Smooth muscle cell (in vitro differentiated cells): Measurements from ENCODE around the gene RAPGEF1. TPM values are rescaled to one million over a fixed set of nuclear protein-coding genes. Genes with fewer than 3 reads are reported as not detected.
"Not testable (repeated sequence)": the region's sequence is repeated elsewhere in the genome, so short reads cannot be mapped to it uniquely, and the experiment has no call there.

Source experiments
- DNase-seq: peaks from one replicate; lab custom pipeline; 2025; ENCODE audit not compliant: unreplicated experiment; lab: John Stamatoyannopoulos, UW
- H2AFZ ChIP-seq: fragments of 200-600 bp; sonication (generic); 2 replicates; pipeline ENCODE4 v1.6.0; 2016; ENCODE audit warnings: antibody characterized with exemption, low read depth, mild to moderate bottlenecking
- H3F3A ChIP-seq: fragments of 200-600 bp; sonication (generic); 2 replicates; pipeline ENCODE4 v1.6.0; 2017; ENCODE audit warnings: antibody characterized with exemption, low read depth
- H3K27ac ChIP-seq: fragments of 200-600 bp; sonication (generic); 2 replicates; pipeline ENCODE4 v1.5.1; 2016; ENCODE audit warnings: low read depth, mild to moderate bottlenecking
- H3K27me3 ChIP-seq: fragments of 200-600 bp; sonication (generic); 2 replicates; pipeline ENCODE4 v1.6.1; 2016; ENCODE audit warnings: low read depth, mild to moderate bottlenecking
- H3K36me3 ChIP-seq: fragments of 200-600 bp; sonication (generic); 2 replicates; pipeline ENCODE4 v1.5.1; 2016; ENCODE audit warnings: low read depth
- H3K4me1 ChIP-seq: fragments of 200-600 bp; sonication (generic); 2 replicates; pipeline ENCODE4 v1.5.1; 2016; ENCODE audit warnings: low read depth
- H3K4me2 ChIP-seq: fragments of 200-600 bp; sonication (generic); 2 replicates; pipeline ENCODE4 v1.6.0; 2016; ENCODE audit warnings: mild to moderate bottlenecking
- H3K4me3 ChIP-seq: fragments of 200-600 bp; sonication (generic); 2 replicates; pipeline ENCODE4 v1.5.1; 2016; ENCODE audit warnings: mild to moderate bottlenecking
- H3K79me2 ChIP-seq: fragments of 200-600 bp; sonication (generic); 2 replicates; pipeline ENCODE4 v1.6.0; 2016; ENCODE audit warnings: low read depth, mild to moderate bottlenecking
- H3K9ac ChIP-seq: fragments of 200-600 bp; sonication (generic); 2 replicates; pipeline ENCODE4 v1.6.0; 2016; ENCODE audit warnings: low read depth
- H3K9me3 ChIP-seq: fragments of 200-600 bp; sonication (generic); replicated peaks from 2 replicates; pipeline ENCODE4 v1.5.1; 2016; ENCODE audit warnings: low read depth
- H4K20me1 ChIP-seq: fragments of 200-600 bp; sonication (generic); 2 replicates; pipeline ENCODE4 v1.6.0; 2016; ENCODE audit warnings: low read depth
- CTCF ChIP-seq: fragments of 200-600 bp; sonication (generic); IDR thresholded peaks from 2 replicates; pipeline ENCODE4 v1.5.1; 2017; ENCODE audit warnings: borderline replicate concordance, mild to moderate bottlenecking, antibody characterized with exemption; ENCODE audit not compliant: insufficient read depth, poor library complexity, severe bottlenecking
- WGBS: methylation state at CpG from one replicate; pipeline ENCODE4 v1.1.7; 2016; ENCODE audit warnings: low lambda C conversion rate; 5-methylcytosine and 5-hydroxymethylcytosine counted together
- polyA plus RNA-seq: library from polyadenylated mRNA; unstranded; fragments of >200 nt; fragmentation: Nextera tagmentation; extraction: Ambion mirVana; gene quantifications from 2 replicates; pipeline ENCODE4 v1.2.1, GENCODE V29; 2016
- total RNA-seq: library from RNA; depleted of rRNA; stranded (reverse); fragments of >200 nt; gene quantifications from 2 replicates; pipeline ENCODE4 v1.2.3, GENCODE V29; 2014

Gene RAPGEF1
- total and polyA plus RNA-seq, 2 experiments from 2014 or later = 16.4 to 17.8 TPM

DNA sequence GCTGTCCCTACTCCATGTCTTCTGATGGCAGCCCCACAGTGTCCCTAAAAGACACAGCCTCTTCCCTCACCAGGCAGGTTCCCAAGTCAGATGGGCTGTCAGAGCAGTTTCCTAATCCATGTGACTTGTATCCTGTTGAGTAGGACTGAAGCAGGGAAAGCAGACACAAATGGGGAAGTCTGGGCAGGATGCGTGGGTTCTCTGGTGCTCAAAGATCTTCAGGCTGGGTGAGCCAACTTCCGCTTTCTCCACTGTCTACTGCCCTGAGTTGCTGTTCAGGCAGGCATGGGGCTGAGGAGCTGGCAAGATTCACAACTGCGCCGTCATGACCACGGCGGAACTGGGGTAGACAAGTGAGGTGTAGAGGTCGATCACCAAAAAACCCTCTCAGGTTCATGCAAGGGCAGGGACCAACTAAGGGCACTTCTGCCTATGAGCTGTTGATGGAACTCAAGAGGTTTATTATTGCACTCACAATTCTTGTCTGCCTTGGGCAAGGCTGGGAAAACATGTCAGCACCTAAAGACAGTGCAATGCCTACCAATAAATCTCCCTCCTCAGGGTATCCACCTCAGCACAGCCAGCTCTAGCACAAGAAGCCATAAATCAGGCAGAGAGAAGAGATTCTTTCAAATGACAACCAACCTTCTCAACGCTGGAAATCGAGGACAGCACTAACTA is 83.4 kb downstream of the RAPGEF1 start:
- no peak for TF ChIP-seq CTCF
- H3K79me2 ChIP-seq = peaks cover 54% of the 10 kb centered on the region
- no peak overlapping the region for H3K4me3 ChIP-seq
- DNase-seq = no peak
- no peak overlapping the region for H2AFZ ChIP-seq
- no peaks in the 10 kb centered on the region for H3K27me3 ChIP-seq
- H3K27ac ChIP-seq = no peak overlapping the region
- peaks cover 9% of the 10 kb centered on the region for H3F3A ChIP-seq
- 91% methylated on average over 9 of the region's 9 CpGs for WGBS
- H3K4me1 ChIP-seq = no peaks in the 10 kb centered on the region
- H3K36me3 ChIP-seq = no peaks in the 10 kb centered on the region
- no peaks in the 10 kb centered on the region for H3K9me3 ChIP-seq
- H3K4me2 ChIP-seq = no peak overlapping the region
- no peak overlapping the region for H3K9ac ChIP-seq
- peaks cover 48% of the 10 kb centered on the region for H4K20me1 ChIP-seq

GRCh38 chr9:131654369-131654768 is 85.5 kb downstream of the RAPGEF1 start:
- not testable (repeated sequence) for H3K4me1 ChIP-seq

GRCh38 chr9:131651599-131651998 is 88.3 kb downstream of the RAPGEF1 start:
- H3F3A ChIP-seq = no peaks in the 10 kb centered on the region

More at GRCh38 chr9:131654369-131654768, 85.5 kb downstream of the RAPGEF1 start:
- H3K9me3 ChIP-seq, H3K4me3 ChIP-seq, H2AFZ ChIP-seq, H3K27me3 ChIP-seq, H3K4me2 ChIP-seq, H3F3A ChIP-seq, H3K36me3 ChIP-seq, H3K9ac ChIP-seq, DNase-seq, H3K27ac ChIP-seq: not testable (repeated sequence)
- WGBS = 95% methylated on average over 5 of the region's 5 CpGs
- H3K79me2 ChIP-seq = peaks cover 39% of the 10 kb centered on the region
- peaks cover 56% of the 10 kb centered on the region for H4K20me1 ChIP-seq

DNA sequence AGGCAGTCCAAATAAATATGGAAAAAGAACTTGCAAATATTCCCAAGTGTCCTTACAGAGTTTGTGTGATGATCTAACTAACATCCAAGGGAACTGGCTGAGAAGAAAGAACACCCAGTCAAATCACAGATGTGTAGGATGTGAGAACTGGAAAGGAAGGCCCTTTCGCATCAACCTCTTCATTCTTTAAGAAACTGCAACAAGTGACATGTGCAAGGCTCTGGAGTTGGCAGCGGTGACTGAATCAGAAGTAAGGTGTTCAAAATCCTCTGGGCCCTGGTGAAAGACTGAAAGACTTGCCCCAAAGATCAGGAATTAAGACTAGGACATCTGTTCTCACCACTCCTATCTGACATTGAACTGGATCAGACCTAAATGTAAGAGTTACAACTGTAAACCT is 88.7 kb downstream of the RAPGEF1 start:
- Histone ChIP-seq H3K4me2 (no peak overlapping the region), H3K9ac (no peak overlapping the region), H3K27ac (no peak overlapping the region), H3K9me3 (no peaks in the 10 kb centered on the region), H4K20me1 (peaks cover 47% of the 10 kb centered on the region), H3K4me1 (no peaks in the 10 kb centered on the region), H3K79me2 (peaks cover 35% of the 10 kb centered on the region), H3F3A (no peaks in the 10 kb centered on the region), H3K36me3 (no peaks in the 10 kb centered on the region), H3K4me3 (no peak overlapping the region), H3K27me3 (no peaks in the 10 kb centered on the region), H2AFZ (no peak overlapping the region)
- TF ChIP-seq CTCF = no peak
- DNase-seq = no peak
- WGBS = 95% methylated on average over 2 of the region's 2 CpGs

More at GRCh38 chr9:131651599-131651998, 88.3 kb downstream of the RAPGEF1 start:
- 92% methylated on average over 3 of the region's 3 CpGs for WGBS
- H4K20me1 ChIP-seq = peaks cover 50% of the 10 kb centered on the region
- H3K9ac ChIP-seq = no peak overlapping the region
- H3K27ac ChIP-seq = no peak overlapping the region
- no peak overlapping the region for H3K4me3 ChIP-seq
- H3K9me3 ChIP-seq = no peaks in the 10 kb centered on the region
- H3K4me1 ChIP-seq = no peaks in the 10 kb centered on the region
- H3K4me2 ChIP-seq = no peak overlapping the region
- H3K27me3 ChIP-seq = no peaks in the 10 kb centered on the region
- DNase-seq = no peak
- TF ChIP-seq CTCF = no peak
- H3K36me3 ChIP-seq = no peaks in the 10 kb centered on the region
- no peak overlapping the region for H2AFZ ChIP-seq
- peaks cover 35% of the 10 kb centered on the region for H3K79me2 ChIP-seq
